Endothelial cell of umbilical vein (primary cell): ENCODE results near the gene VSTM4. TPM values are rescaled to one million over a fixed set of nuclear protein-coding genes. Genes with fewer than 3 reads are reported as not detected.

Experiments used
- BruUV-seq: library from RNA; stranded (reverse); fragments of 400-500 nt; replicated peaks from 2 replicates; lab custom pipeline; 2021; lab: Mats Ljungman, UMichigan
- CTCF ChIA-PET: fragments of 300-600, 350-600 bp; sonication (Branson Sonifier 250); formaldehyde crosslinking; loops from one replicate; lab custom pipeline; 2021; ENCODE audit warnings: antibody characterized with exemption, inconsistent platforms; lab: Charles Lee
- POLR2A ChIA-PET: fragments of 300-600, 350-600 bp; sonication (Branson Sonifier 250); formaldehyde crosslinking; loops from one replicate; lab custom pipeline; 2021; ENCODE audit warnings: antibody characterized with exemption, inconsistent platforms; lab: Charles Lee
- DNase-seq: peaks from one replicate; pipeline ENCODE4 v3.0.0-alpha.2; 2011; ENCODE audit warnings: low read depth, low spot score
- FAIRE-seq: peaks from 2 replicates; lab custom pipeline; 2011; peaks lifted over from hg19 to GRCh38; lab: Jason Lieb, UNC
- H2AFZ ChIP-seq: 2 replicates; pipeline ENCODE4 v1.6.0; 2012; ENCODE audit warnings: low read depth, low read length, control low read depth, inconsistent platforms
- H3K27ac ChIP-seq: 2 replicates; pipeline ENCODE4 v1.5.1; 2011; ENCODE audit warnings: low read depth, mild to moderate bottlenecking, control low read depth, low read length, moderate library complexity; ENCODE audit not compliant: insufficient read depth
- H3K27me3 ChIP-seq, 2 experiments: 2 replicates each; pipeline versions ENCODE4 v1.6.0 to v1.6.1; 2011; ENCODE audit warnings: low read length in 2 of 2, mixed read lengths in 1 of 2; ENCODE audit not compliant: control insufficient read depth in 2 of 2, insufficient read depth in 2 of 2
- H3K36me3 ChIP-seq, 2 experiments: 2 replicates in 1 of 2; 3 replicates in 1 of 2; pipeline ENCODE4 v1.5.1; 2011; ENCODE audit warnings: low read length in 2 of 2, mild to moderate bottlenecking in 1 of 2, moderate library complexity in 1 of 2; ENCODE audit not compliant: control insufficient read depth in 2 of 2, insufficient read depth in 2 of 2; ENCODE audit errors: extremely low read depth in 1 of 2
- H3K4me1 ChIP-seq: 3 replicates; pipeline ENCODE4 v1.5.1; 2011; ENCODE audit warnings: mild to moderate bottlenecking, low read length; ENCODE audit not compliant: control insufficient read depth, insufficient read depth; ENCODE audit errors: extremely low read depth
- H3K4me2 ChIP-seq: 2 replicates; pipeline ENCODE4 v1.6.1; 2011; ENCODE audit warnings: low read length, control low read depth, mixed read lengths; ENCODE audit not compliant: insufficient read depth
- H3K4me3 ChIP-seq, 3 experiments: fragments of 200-600 bp in 1 of 3; sonication (generic), shearing (Covaris generic) in 1 of 3; replicated peaks in 1 of 3; 2 replicates each; pipeline ENCODE4 v1.5.1; 2011 to 2016; ENCODE audit warnings: control low read depth in 3 of 3, low read length in 3 of 3, mild to moderate bottlenecking in 2 of 3, inconsistent platforms in 1 of 3, low read depth in 1 of 3, moderate library complexity in 1 of 3; ENCODE audit not compliant: insufficient read depth in 1 of 3
- H3K79me2 ChIP-seq: 2 replicates; pipeline ENCODE4 v1.6.0; 2012; ENCODE audit warnings: low read length, inconsistent platforms; ENCODE audit not compliant: control insufficient read depth, insufficient read depth
- H3K9ac ChIP-seq: replicated peaks from 2 replicates; pipeline ENCODE3; 2011; ENCODE audit warnings: low read length, control low read depth; ENCODE audit not compliant: insufficient read depth; ENCODE audit errors: extremely low read depth
- H3K9me1 ChIP-seq: replicated peaks from 3 replicates; pipeline ENCODE4 v1.6.0; 2011; ENCODE audit warnings: mild to moderate bottlenecking, low read length; ENCODE audit not compliant: control insufficient read depth, insufficient read depth; ENCODE audit errors: extremely low read depth
- H3K9me3 ChIP-seq: replicated peaks from 2 replicates; pipeline ENCODE4 v1.5.1; 2012; ENCODE audit warnings: low read length, inconsistent platforms; ENCODE audit not compliant: control insufficient read depth, insufficient read depth
- H4K20me1 ChIP-seq: replicated peaks from 2 replicates; pipeline ENCODE3; 2011; ENCODE audit warnings: mild to moderate bottlenecking, low read length; ENCODE audit not compliant: control insufficient read depth, insufficient read depth; ENCODE audit errors: extremely low read depth
- EZH2 ChIP-seq: IDR thresholded peaks from 2 replicates; pipeline ENCODE4 v1.6.1; 2012; ENCODE audit warnings: borderline replicate concordance, low read depth, mild to moderate bottlenecking, moderate library complexity, low read length, inconsistent platforms; ENCODE audit not compliant: severe bottlenecking
- FOS ChIP-seq: IDR thresholded peaks from 2 replicates; pipeline ENCODE4 v1.6.1; 2011; ENCODE audit warnings: mild to moderate bottlenecking, low read length, moderate library complexity, borderline replicate concordance; ENCODE audit not compliant: insufficient read depth
- GATA2 ChIP-seq: IDR thresholded peaks from 2 replicates; pipeline ENCODE4 v1.7.0; 2011; ENCODE audit warnings: low read depth, mild to moderate bottlenecking, moderate library complexity, mixed read lengths, low read length; ENCODE audit not compliant: insufficient read length, insufficient read depth
- JUN ChIP-seq: IDR thresholded peaks from 2 replicates; pipeline ENCODE4 v1.6.1; 2011; ENCODE audit warnings: borderline replicate concordance, low read depth; ENCODE audit not compliant: insufficient read length, insufficient read depth
- MAX ChIP-seq: IDR thresholded peaks from 2 replicates; pipeline ENCODE4 v1.6.1; 2011; ENCODE audit not compliant: insufficient read depth, insufficient read length
- MYC ChIP-seq: IDR thresholded peaks from one replicate; pipeline ENCODE4 v1.6.1; 2011; ENCODE audit warnings: mild to moderate bottlenecking, low read depth, low read length
- POLR2A ChIP-seq: IDR thresholded peaks from 2 replicates; pipeline ENCODE4 v1.6.1; 2012; ENCODE audit warnings: low read depth, mild to moderate bottlenecking, control low read depth, low read length
- POLR2AphosphoS5 ChIP-seq: IDR thresholded peaks from 2 replicates; pipeline ENCODE4 v1.6.1; 2012; ENCODE audit warnings: low read depth, mild to moderate bottlenecking, control low read depth, low read length, moderate library complexity; ENCODE audit not compliant: insufficient read depth
- dilution Hi-C: fragments of 300-500 bp; cut with MboI; formaldehyde crosslinking; loops from one replicate; pipeline ENCODE4 v1.15.0; 2019; ENCODE audit warnings: low sequenced_read_pairs; ENCODE audit not compliant: extremely low pct_ligation_motif_present
- intact Hi-C: fragments of 100-400 bp; cut with micrococcal nuclease; formaldehyde crosslinking; loops from one replicate; pipeline ENCODE4 v1.10.0; 2022
- polyA plus RNA-seq, 4 experiments: library from polyadenylated mRNA; depleted of rRNA in 3 of 4; stranded (reverse) in 3 of 4; unstranded in 1 of 4; fragments of >200 nt; gene quantifications; 2 replicates each; pipeline versions ENCODE4 v1.2.1 to v1.2.3, GENCODE V29; 2011 to 2012; ENCODE audit warnings: missing spikeins in 1 of 4
- total RNA-seq: library from RNA; stranded (reverse); gene quantifications from 2 replicates; pipeline ENCODE4 v1.2.3, GENCODE V29; 2021
- TF ChIP-seq, protein P1 (sequence below), 2 donors: IDR thresholded peaks; 1 replicate in 1 of 2; 2 replicates in 1 of 2; pipeline ENCODE4 v1.5.1; 2011; ENCODE audit warnings: low read length in 2 of 2, mild to moderate bottlenecking in 2 of 2, moderate library complexity in 2 of 2, control low read depth in 1 of 2, inconsistent platforms in 1 of 2, low read depth in 1 of 2; ENCODE audit not compliant: insufficient read depth in 1 of 2; ENCODE audit errors: extremely low read depth in 1 of 2

VSTM4 gene
- total and polyA plus RNA-seq, 2 donors (not counting 3 experiments of a cell fraction or from before 2014, with no cell fraction given), result 0.07 TPM

- intact Hi-C loops, result no loop called here
- Histone ChIP-seq H3K4me3 (no peak overlapping the region), H3K27me3 (peaks cover 0 to 2% of the 10 kb centered on the region in 2 experiments), H3K27ac (no peak overlapping the region), H3K9ac (no peak overlapping the region), H2AFZ (no peak overlapping the region), H3K9me1 (no peaks in the 10 kb centered on the region), H3K36me3 (no peaks in the 10 kb centered on the region), H3K4me2 (no peak overlapping the region), H4K20me1 (no peaks in the 10 kb centered on the region), H3K79me2 (no peaks in the 10 kb centered on the region), H3K4me1 (no peaks in the 10 kb centered on the region), H3K9me3 (no peaks in the 10 kb centered on the region)
- ChIA-PET POLR2A (no interaction called here), CTCF (no interaction called here)
- dilution Hi-C loops, result no loop called here
- no peak for TF ChIP-seq GATA2
- no peak for TF ChIP-seq FOS
- no peak for TF ChIP-seq MYC
- TF ChIP-seq MAX, result no peak
- no peak for TF ChIP-seq JUN
- no peak for TF ChIP-seq EZH2
- TF ChIP-seq POLR2AphosphoS5, result no peak
- TF ChIP-seq POLR2A, result no peak
- TF ChIP-seq, protein P1, sequence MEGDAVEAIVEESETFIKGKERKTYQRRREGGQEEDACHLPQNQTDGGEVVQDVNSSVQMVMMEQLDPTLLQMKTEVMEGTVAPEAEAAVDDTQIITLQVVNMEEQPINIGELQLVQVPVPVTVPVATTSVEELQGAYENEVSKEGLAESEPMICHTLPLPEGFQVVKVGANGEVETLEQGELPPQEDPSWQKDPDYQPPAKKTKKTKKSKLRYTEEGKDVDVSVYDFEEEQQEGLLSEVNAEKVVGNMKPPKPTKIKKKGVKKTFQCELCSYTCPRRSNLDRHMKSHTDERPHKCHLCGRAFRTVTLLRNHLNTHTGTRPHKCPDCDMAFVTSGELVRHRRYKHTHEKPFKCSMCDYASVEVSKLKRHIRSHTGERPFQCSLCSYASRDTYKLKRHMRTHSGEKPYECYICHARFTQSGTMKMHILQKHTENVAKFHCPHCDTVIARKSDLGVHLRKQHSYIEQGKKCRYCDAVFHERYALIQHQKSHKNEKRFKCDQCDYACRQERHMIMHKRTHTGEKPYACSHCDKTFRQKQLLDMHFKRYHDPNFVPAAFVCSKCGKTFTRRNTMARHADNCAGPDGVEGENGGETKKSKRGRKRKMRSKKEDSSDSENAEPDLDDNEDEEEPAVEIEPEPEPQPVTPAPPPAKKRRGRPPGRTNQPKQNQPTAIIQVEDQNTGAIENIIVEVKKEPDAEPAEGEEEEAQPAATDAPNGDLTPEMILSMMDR (IDR thresholded peaks at IDR 0.05; ENCODE audit: extremely low read depth in 1 of 2, insufficient read depth in 1 of 2, low read depth in 1 of 2, low read length in 2 of 2), result no peak
- no TSS peak for BruUV-seq
- FAIRE-seq (no peak), DNase-seq (no peak)
Measured at GRCh38 chr10:49103761-49104160, 11.6 kb downstream of the VSTM4 start.
